Measurements from ENCODE around the gene MAGI1. TPM values are rescaled to one million over a fixed set of nuclear protein-coding genes. Genes with fewer than 3 reads are reported as not detected.
"Not testable (repeated sequence)": the region's sequence is repeated elsewhere in the genome, so short reads cannot be mapped to it uniquely, and the experiment has no call there.

Gene MAGI1
- total and polyA plus RNA-seq, 2 donors (not counting 1 experiment from before 2014, with no cell fraction given), result 0.10 to 0.22 TPM

DNA sequence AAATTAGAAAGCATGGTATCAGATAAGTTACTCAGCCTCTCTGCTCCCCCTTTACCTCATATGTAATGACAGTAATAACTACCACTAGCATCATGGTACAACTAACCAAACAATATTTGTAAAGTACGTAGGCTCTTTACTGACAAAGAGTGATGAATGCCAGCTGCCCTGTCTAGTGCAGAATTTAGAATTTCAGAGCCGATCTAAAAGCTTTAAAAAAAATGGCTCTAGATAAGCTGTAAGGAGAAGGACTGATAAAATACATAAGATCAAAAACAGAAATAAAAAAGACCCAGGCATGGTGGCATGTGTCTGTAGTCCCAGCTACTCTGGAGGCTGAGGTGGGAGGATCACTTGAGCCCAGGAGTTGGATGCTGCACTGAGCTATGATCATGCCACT is 424.1 kb downstream of the MAGI1 start:
- Mint-ChIP-seq H3K27ac (no peak overlapping the region), H3K9me3 (ENCODE audit: insufficient read depth) (no peaks in the 10 kb centered on the region), H3K4me3 (no peak overlapping the region), H3K27me3 (no peaks in the 10 kb centered on the region), H3K4me1 (no peaks in the 10 kb centered on the region)
- intact Hi-C loops (cut with micrococcal nuclease), result no loop called here
- no peak overlapping the region for H3K4me2 ChIP-seq (replicated peaks; ENCODE audit: low read depth, low read length, poor library complexity, severe bottlenecking)
- no peak overlapping the region for H3K9ac ChIP-seq (ENCODE audit: low read length)
- H4K20me1 ChIP-seq (ENCODE audit: control insufficient read depth, insufficient read depth, low read length, poor library complexity, severe bottlenecking), result no peaks in the 10 kb centered on the region
- WGBS (ENCODE audit: insufficient coverage), result 100% methylated on average over 1 of the region's 2 CpGs
- no peaks in the 10 kb centered on the region for H3K79me2 ChIP-seq (ENCODE audit: control insufficient read depth, insufficient read depth, low read length)
- ChIA-PET POLR2A (no interaction called here), CTCF (no interaction called here)
- H3K9me3 ChIP-seq (ENCODE audit: control extremely low read depth in 1 of 3, control insufficient read depth in 2 of 3, insufficient read depth in 1 of 3, low read length in 2 of 3), result no peaks in the 10 kb centered on the region
- no peak overlapping the region for H3K27ac ChIP-seq (ENCODE audit: low read length in 2 of 2)
- H3K36me3 ChIP-seq (replicated peaks in 1 of 2; ENCODE audit: control extremely low read depth in 1 of 2, control insufficient read depth in 1 of 2, extremely low read depth in 1 of 2, insufficient read depth in 2 of 2, low read length in 1 of 2), result no peaks in the 10 kb centered on the region
- H3K27me3 ChIP-seq (replicated peaks in 1 of 4; ENCODE audit: control extremely low read depth in 1 of 4, control insufficient read depth in 3 of 4, insufficient read depth in 4 of 4, low read length in 3 of 4), result no peaks in the 10 kb centered on the region
- DNase-seq, result no peak
- no peaks in the 10 kb centered on the region for H3K4me1 ChIP-seq (ENCODE audit: control insufficient read depth in 2 of 2, insufficient read depth in 2 of 2, low read length in 2 of 2)
- H3K4me3 ChIP-seq (ENCODE audit: control extremely low read depth in 1 of 5, extremely low read depth in 1 of 5, insufficient read depth in 1 of 5, low read depth in 2 of 5, low read length in 4 of 5), result no peak overlapping the region
- TF ChIP-seq, protein P1, sequence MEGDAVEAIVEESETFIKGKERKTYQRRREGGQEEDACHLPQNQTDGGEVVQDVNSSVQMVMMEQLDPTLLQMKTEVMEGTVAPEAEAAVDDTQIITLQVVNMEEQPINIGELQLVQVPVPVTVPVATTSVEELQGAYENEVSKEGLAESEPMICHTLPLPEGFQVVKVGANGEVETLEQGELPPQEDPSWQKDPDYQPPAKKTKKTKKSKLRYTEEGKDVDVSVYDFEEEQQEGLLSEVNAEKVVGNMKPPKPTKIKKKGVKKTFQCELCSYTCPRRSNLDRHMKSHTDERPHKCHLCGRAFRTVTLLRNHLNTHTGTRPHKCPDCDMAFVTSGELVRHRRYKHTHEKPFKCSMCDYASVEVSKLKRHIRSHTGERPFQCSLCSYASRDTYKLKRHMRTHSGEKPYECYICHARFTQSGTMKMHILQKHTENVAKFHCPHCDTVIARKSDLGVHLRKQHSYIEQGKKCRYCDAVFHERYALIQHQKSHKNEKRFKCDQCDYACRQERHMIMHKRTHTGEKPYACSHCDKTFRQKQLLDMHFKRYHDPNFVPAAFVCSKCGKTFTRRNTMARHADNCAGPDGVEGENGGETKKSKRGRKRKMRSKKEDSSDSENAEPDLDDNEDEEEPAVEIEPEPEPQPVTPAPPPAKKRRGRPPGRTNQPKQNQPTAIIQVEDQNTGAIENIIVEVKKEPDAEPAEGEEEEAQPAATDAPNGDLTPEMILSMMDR (IDR thresholded peaks at IDR 0.05), result no peak
- TF ChIP-seq EZH2 (IDR thresholded peaks at IDR 0.05; ENCODE audit: borderline replicate concordance, insufficient read depth, low read depth, low read length, poor library complexity, severe bottlenecking), result no peak
- H2AFZ ChIP-seq (ENCODE audit: insufficient read depth, low read depth, low read length, poor library complexity, severe bottlenecking), result no peak overlapping the region
- ATAC-seq (ENCODE audit: low read depth), result no peak

DNA sequence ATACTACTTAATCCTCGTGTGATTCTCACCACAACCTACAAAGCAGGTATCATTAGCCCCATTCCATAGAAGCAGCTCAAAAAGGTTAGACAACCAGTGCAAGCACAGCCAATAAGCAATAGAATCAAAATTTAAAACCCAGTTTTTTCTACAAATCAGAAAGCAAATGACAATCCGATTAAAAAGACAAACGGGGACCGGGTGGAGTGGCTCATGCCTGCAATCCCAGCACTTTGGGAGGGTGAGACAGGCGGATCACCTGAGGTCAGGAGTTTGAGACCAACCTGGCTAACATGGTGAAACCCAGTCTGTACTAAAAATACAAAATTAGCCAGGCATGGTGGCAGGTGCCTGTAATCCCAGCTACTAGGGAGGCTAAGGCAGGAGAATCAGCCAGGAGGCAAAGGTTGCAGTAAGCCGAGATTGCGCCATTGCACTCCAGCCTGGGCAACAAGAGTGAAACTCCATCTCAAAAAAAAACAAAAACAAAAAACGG is 430.7 kb downstream of the MAGI1 start:
- H3K9me3 Mint-ChIP-seq (ENCODE audit: insufficient read depth); ATAC-seq (ENCODE audit: low read depth); H3K9me3 ChIP-seq (ENCODE audit: control extremely low read depth in 1 of 3, control insufficient read depth in 2 of 3, insufficient read depth in 1 of 3, low read length in 2 of 3); CTCF ChIA-PET; H3K36me3 ChIP-seq (replicated peaks in 1 of 2; ENCODE audit: control extremely low read depth in 1 of 2, control insufficient read depth in 1 of 2, extremely low read depth in 1 of 2, insufficient read depth in 2 of 2, low read length in 1 of 2); intact Hi-C loops (cut with micrococcal nuclease); H3K27me3 Mint-ChIP-seq; H3K79me2 ChIP-seq (ENCODE audit: control insufficient read depth, insufficient read depth, low read length); DNase-seq; H2AFZ ChIP-seq (ENCODE audit: insufficient read depth, low read depth, low read length, poor library complexity, severe bottlenecking); H4K20me1 ChIP-seq (ENCODE audit: control insufficient read depth, insufficient read depth, low read length, poor library complexity, severe bottlenecking); H3K4me1 ChIP-seq (ENCODE audit: control insufficient read depth in 2 of 2, insufficient read depth in 2 of 2, low read length in 2 of 2); H3K27me3 ChIP-seq (replicated peaks in 1 of 4; ENCODE audit: control extremely low read depth in 1 of 4, control insufficient read depth in 3 of 4, insufficient read depth in 4 of 4, low read length in 3 of 4); H3K4me2 ChIP-seq (replicated peaks; ENCODE audit: low read depth, low read length, poor library complexity, severe bottlenecking); H3K4me3 Mint-ChIP-seq; POLR2A ChIA-PET; H3K9ac ChIP-seq (ENCODE audit: low read length); H3K27ac ChIP-seq (ENCODE audit: low read length in 2 of 2); H3K4me3 ChIP-seq (ENCODE audit: control extremely low read depth in 1 of 5, extremely low read depth in 1 of 5, insufficient read depth in 1 of 5, low read depth in 2 of 5, low read length in 4 of 5); H3K4me1 Mint-ChIP-seq; H3K27ac Mint-ChIP-seq: not testable (repeated sequence)
- WGBS (ENCODE audit: insufficient coverage), result 94% methylated on average over 6 of the region's 8 CpGs
